ENCODE results near the gene PRUNE1. TPM values are rescaled to one million over a fixed set of nuclear protein-coding genes. Genes with fewer than 3 reads are reported as not detected.

Gene PRUNE1
- polyA plus RNA-seq, 2 of the 4 experiments (the other 2 are of a cell fraction), result 11.9 to 27.5 TPM

GRCh38 chr1:151070474-151071276, 62.4 kb downstream of the PRUNE1 start, which contains the start of gene GABPB2 (continued):
- TF ChIP-seq ZSCAN20 (CRISPR knock-in tag; IDR thresholded peaks at IDR 0.05), result no peak
- 0 out of 2 replicates have a peak, but pooled peaks have one; percentile 18 for TF ChIP-seq RARB (CRISPR knock-in tag; IDR thresholded peaks at IDR 0.05)
- no peak for TF ChIP-seq POLR2AphosphoS2 (conservative IDR thresholded peaks at IDR 0.05; ENCODE audit: low read length)
- TF ChIP-seq CEBPB (IDR thresholded peaks at IDR 0.05), result peak in 1 of 2 experiments; percentile 26; a peak in 1 of 4 replicates
- peak; percentile 88 for TF ChIP-seq HOXB13 (CRISPR knock-in tag; IDR thresholded peaks at IDR 0.05; ENCODE audit: low read depth)
- no peak for TF ChIP-seq TFCP2L1 (CRISPR knock-in tag; IDR thresholded peaks at IDR 0.05)
- peak; percentile 94 for TF ChIP-seq EHF (CRISPR knock-in tag; IDR thresholded peaks at IDR 0.05)
- TF ChIP-seq CTCF (IDR thresholded peaks at IDR 0.05), result peak; percentile 89
- TF ChIP-seq KDM5A (IDR thresholded peaks at IDR 0.05), result peak; percentile 18; the same call in 1 of the 2 replicates
- TF ChIP-seq JUN (IDR thresholded peaks at IDR 0.05), result peak; percentile 95
- peak; percentile 92 for TF ChIP-seq HOXB5 (CRISPR knock-in tag; IDR thresholded peaks at IDR 0.05)
- TF ChIP-seq HOXA7 (CRISPR knock-in tag; IDR thresholded peaks at IDR 0.05), result peak; percentile 54

- ATAC-seq, result no peak
- no peak for DNase-seq (ENCODE audit: low read depth in 1 of 2, low spot score in 1 of 2)
- H3K4me2 ChIP-seq, result no peak overlapping the region
- no peaks in the 10 kb centered on the region for H3K9me3 ChIP-seq
- ChIA-PET CTCF (interaction anchor here (0.6 to 8.8 kb wide), 14 partner anchors 10 to 96 kb away, joined by 3 to 86 read pairs (median 10); partner anchors contain the start of genes CDC42SE1, MINDY1, MLLT11 and TNFAIP8L2), POLR2A (interaction anchor here (0.6 kb wide), 1 partner anchor 21 kb away, joined by 7 read pairs; no protein-coding TSS in a partner anchor)
- H3K4me1 ChIP-seq, result peaks cover 15% of the 10 kb centered on the region
- WGBS (ENCODE audit: missing lambda C conversion rate), result 77% methylated on average over 13 of the region's 13 CpGs
- TF ChIP-seq ELK1 (IDR thresholded peaks at IDR 0.05; ENCODE audit: low read depth, low read length), result no peak
- H3K27ac ChIP-seq, result peak overlapping the region in 1 of 2 experiments; percentile 38; a peak in 1 of 6 replicates
- H3K4me3 ChIP-seq, result no peak overlapping the region
- no peak for FAIRE-seq
Measured at GRCh38 chr1:151072224-151072623, 64.0 kb downstream of the PRUNE1 start.

Small RNA genes lying within 50 kb of the gene (small RNA-seq; reads per million reads assigned to genes)
- gene RNU6-884P, result 0 to 2.1 (median 0.42) reads per million in 6 experiments

Other genes starting within 250 kb of the PRUNE1 start
- gene CTSS, start 242.7 kb upstream of the PRUNE1 start, polyA plus RNA-seq (2011; rRNA removed), result 29.6 and 33.9 TPM in 2 replicates
- 9.4 to 11.5 TPM (median 10.7 TPM) in 3 replicates for gene CTSS, start 242.7 kb upstream of the PRUNE1 start, polyA plus RNA-seq (2017; fragmentation: RNase III; extraction: RNeasy Plus Mini Kit Qiagen cat#74134 plus additional on column Dnase treatment)
- gene CTSK, start 200.2 kb upstream of the PRUNE1 start, polyA plus RNA-seq (2011; rRNA removed), result 5.0 and 6.7 TPM in 2 replicates
- gene CTSK, start 200.2 kb upstream of the PRUNE1 start, polyA plus RNA-seq (2017; fragmentation: RNase III; extraction: RNeasy Plus Mini Kit Qiagen cat#74134 plus additional on column Dnase treatment), result 2.4 to 2.5 TPM (median 2.4 TPM) in 3 replicates
- 25.6 and 30.8 TPM in 2 replicates for gene ARNT, start 131.8 kb upstream of the PRUNE1 start, polyA plus RNA-seq (2011; rRNA removed)
- 13.8 to 17.6 TPM (median 17.6 TPM) in 3 replicates for gene ARNT, start 131.8 kb upstream of the PRUNE1 start, polyA plus RNA-seq (2017; fragmentation: RNase III; extraction: RNeasy Plus Mini Kit Qiagen cat#74134 plus additional on column Dnase treatment)
- gene CTXND2, start 121.3 kb upstream of the PRUNE1 start, polyA plus RNA-seq (2011; rRNA removed), result not detected in 2 replicates
- not detected in 3 replicates for gene CTXND2, start 121.3 kb upstream of the PRUNE1 start, polyA plus RNA-seq (2017; fragmentation: RNase III; extraction: RNeasy Plus Mini Kit Qiagen cat#74134 plus additional on column Dnase treatment)
- gene SETDB1, start 82.1 kb upstream of the PRUNE1 start, polyA plus RNA-seq (2011; rRNA removed), result 48.8 and 56.9 TPM in 2 replicates
- gene SETDB1, start 82.1 kb upstream of the PRUNE1 start, polyA plus RNA-seq (2017; fragmentation: RNase III; extraction: RNeasy Plus Mini Kit Qiagen cat#74134 plus additional on column Dnase treatment), result 25.1 to 27.6 TPM (median 25.2 TPM) in 3 replicates
- gene CERS2, start 33.6 kb upstream of the PRUNE1 start, polyA plus RNA-seq (2011; rRNA removed), result 356 and 395 TPM in 2 replicates
- 183 to 196 TPM (median 196 TPM) in 3 replicates for gene CERS2, start 33.6 kb upstream of the PRUNE1 start, polyA plus RNA-seq (2017; fragmentation: RNase III; extraction: RNeasy Plus Mini Kit Qiagen cat#74134 plus additional on column Dnase treatment)
- 2.2 and 3.3 TPM in 2 replicates for gene ANXA9, start 26.2 kb upstream of the PRUNE1 start, polyA plus RNA-seq (2011; rRNA removed)
- gene ANXA9, start 26.2 kb upstream of the PRUNE1 start, polyA plus RNA-seq (2017; fragmentation: RNase III; extraction: RNeasy Plus Mini Kit Qiagen cat#74134 plus additional on column Dnase treatment), result 1.5 to 2.1 TPM (median 1.7 TPM) in 3 replicates
- 5.2 and 7.9 TPM in 2 replicates for gene MINDY1, start 1.5 kb upstream of the PRUNE1 start, polyA plus RNA-seq (2011; rRNA removed)
- 4.0 to 4.8 TPM (median 4.8 TPM) in 3 replicates for gene MINDY1, start 1.5 kb upstream of the PRUNE1 start, polyA plus RNA-seq (2017; fragmentation: RNase III; extraction: RNeasy Plus Mini Kit Qiagen cat#74134 plus additional on column Dnase treatment)
- 0.30 and 0.38 TPM in 2 replicates for gene BNIPL, start 28.1 kb downstream of the PRUNE1 start, polyA plus RNA-seq (2011; rRNA removed)
- 0.22 to 0.51 TPM (median 0.28 TPM) in 3 replicates for gene BNIPL, start 28.1 kb downstream of the PRUNE1 start, polyA plus RNA-seq (2017; fragmentation: RNase III; extraction: RNeasy Plus Mini Kit Qiagen cat#74134 plus additional on column Dnase treatment)
- gene C1orf56, start 39.3 kb downstream of the PRUNE1 start, polyA plus RNA-seq (2011; rRNA removed), result 2.9 and 3.3 TPM in 2 replicates
- 5.1 to 6.8 TPM (median 6.6 TPM) in 3 replicates for gene C1orf56, start 39.3 kb downstream of the PRUNE1 start, polyA plus RNA-seq (2017; fragmentation: RNase III; extraction: RNeasy Plus Mini Kit Qiagen cat#74134 plus additional on column Dnase treatment)
- 78.1 and 83.1 TPM in 2 replicates for gene CDC42SE1, start 51.2 kb downstream of the PRUNE1 start, polyA plus RNA-seq (2011; rRNA removed)
- 50.6 to 54.7 TPM (median 52.0 TPM) in 3 replicates for gene CDC42SE1, start 51.2 kb downstream of the PRUNE1 start, polyA plus RNA-seq (2017; fragmentation: RNase III; extraction: RNeasy Plus Mini Kit Qiagen cat#74134 plus additional on column Dnase treatment)
- gene MLLT11, start 51.9 kb downstream of the PRUNE1 start, polyA plus RNA-seq (2011; rRNA removed), result 33.7 and 35.3 TPM in 2 replicates
- gene MLLT11, start 51.9 kb downstream of the PRUNE1 start, polyA plus RNA-seq (2017; fragmentation: RNase III; extraction: RNeasy Plus Mini Kit Qiagen cat#74134 plus additional on column Dnase treatment), result 26.0 to 28.2 TPM (median 26.5 TPM) in 3 replicates
- gene GABPB2, start 62.3 kb downstream of the PRUNE1 start, polyA plus RNA-seq (2011; rRNA removed), result 9.9 and 10.8 TPM in 2 replicates
- gene GABPB2, start 62.3 kb downstream of the PRUNE1 start, polyA plus RNA-seq (2017; fragmentation: RNase III; extraction: RNeasy Plus Mini Kit Qiagen cat#74134 plus additional on column Dnase treatment), result 2.4 to 3.9 TPM (median 3.3 TPM) in 3 replicates
- gene SEMA6C, start 138.2 kb downstream of the PRUNE1 start, polyA plus RNA-seq (2011; rRNA removed), result 1.3 and 1.7 TPM in 2 replicates
- 1.5 to 2.5 TPM (median 1.6 TPM) in 3 replicates for gene SEMA6C, start 138.2 kb downstream of the PRUNE1 start, polyA plus RNA-seq (2017; fragmentation: RNase III; extraction: RNeasy Plus Mini Kit Qiagen cat#74134 plus additional on column Dnase treatment)
- not detected in 2 replicates for gene TNFAIP8L2, start 148.2 kb downstream of the PRUNE1 start, polyA plus RNA-seq (2011; rRNA removed)
- gene TNFAIP8L2, start 148.2 kb downstream of the PRUNE1 start, polyA plus RNA-seq (2017; fragmentation: RNase III; extraction: RNeasy Plus Mini Kit Qiagen cat#74134 plus additional on column Dnase treatment), result not detected in 3 replicates
- gene LYSMD1, start 157.5 kb downstream of the PRUNE1 start, polyA plus RNA-seq (2011; rRNA removed), result 10.5 and 11.6 TPM in 2 replicates
- 7.0 to 7.3 TPM (median 7.3 TPM) in 3 replicates for gene LYSMD1, start 157.5 kb downstream of the PRUNE1 start, polyA plus RNA-seq (2017; fragmentation: RNase III; extraction: RNeasy Plus Mini Kit Qiagen cat#74134 plus additional on column Dnase treatment)
- gene SCNM1, start 157.7 kb downstream of the PRUNE1 start, polyA plus RNA-seq (2011; rRNA removed), result 27.9 and 29.3 TPM in 2 replicates
- gene SCNM1, start 157.7 kb downstream of the PRUNE1 start, polyA plus RNA-seq (2017; fragmentation: RNase III; extraction: RNeasy Plus Mini Kit Qiagen cat#74134 plus additional on column Dnase treatment), result 29.5 to 31.7 TPM (median 30.9 TPM) in 3 replicates
- 0.30 TPM in 1 of 2 replicates, not detected in the other for gene TMOD4, start 167.5 kb downstream of the PRUNE1 start, polyA plus RNA-seq (2011; rRNA removed)
- 0.29 to 0.49 TPM in 2 of 3 replicates, not detected in the other for gene TMOD4, start 167.5 kb downstream of the PRUNE1 start, polyA plus RNA-seq (2017; fragmentation: RNase III; extraction: RNeasy Plus Mini Kit Qiagen cat#74134 plus additional on column Dnase treatment)
- 64.4 and 81.2 TPM in 2 replicates for gene VPS72, start 181.7 kb downstream of the PRUNE1 start, polyA plus RNA-seq (2011; rRNA removed)
- 49.7 to 50.8 TPM (median 49.8 TPM) in 3 replicates for gene VPS72, start 181.7 kb downstream of the PRUNE1 start, polyA plus RNA-seq (2017; fragmentation: RNase III; extraction: RNeasy Plus Mini Kit Qiagen cat#74134 plus additional on column Dnase treatment)
- gene PIP5K1A, start 190.1 kb downstream of the PRUNE1 start, polyA plus RNA-seq (2011; rRNA removed), result 129 and 183 TPM in 2 replicates
- 46.8 to 50.0 TPM (median 49.4 TPM) in 3 replicates for gene PIP5K1A, start 190.1 kb downstream of the PRUNE1 start, polyA plus RNA-seq (2017; fragmentation: RNase III; extraction: RNeasy Plus Mini Kit Qiagen cat#74134 plus additional on column Dnase treatment)
- gene PSMD4, start 246.3 kb downstream of the PRUNE1 start, polyA plus RNA-seq (2011; rRNA removed), result 241 and 265 TPM in 2 replicates
- 207 to 218 TPM (median 210 TPM) in 3 replicates for gene PSMD4, start 246.3 kb downstream of the PRUNE1 start, polyA plus RNA-seq (2017; fragmentation: RNase III; extraction: RNeasy Plus Mini Kit Qiagen cat#74134 plus additional on column Dnase treatment)